ENCODE results near the gene CD81.

Gene CD81

GRCh38 chr11:2402106-2402505, 25.0 kb downstream of the CD81 start:
- H3K36me3 ChIP-seq (replicated peaks) = peaks cover 22% of the 10 kb centered on the region
- H3K4me3 ChIP-seq = no peak overlapping the region
- no peaks in the 10 kb centered on the region for H3K27me3 ChIP-seq (ENCODE audit: low read depth)
- H3K9me3 ChIP-seq = no peaks in the 10 kb centered on the region
- DNase-seq (ENCODE audit: low spot score in 2 of 2) = no peak
- in situ Hi-C loops (cut with MboI; ENCODE audit: low sequenced_read_pairs) = no loop called here
- H3K4me1 ChIP-seq = no peaks in the 10 kb centered on the region

- no peaks in the 10 kb centered on the region for H3K4me1 ChIP-seq
- H3K9me3 ChIP-seq = no peaks in the 10 kb centered on the region
- in situ Hi-C loops (cut with MboI; ENCODE audit: low sequenced_read_pairs) = no loop called here
- DNase-seq (ENCODE audit: low spot score in 2 of 2) = no peak
- H3K4me3 ChIP-seq = no peak overlapping the region
- peaks cover 3% of the 10 kb centered on the region; the same call in 1 of the 2 replicates for H3K27me3 ChIP-seq (ENCODE audit: low read depth)
- H3K36me3 ChIP-seq (replicated peaks) = peaks cover 22% of the 10 kb centered on the region
Measured at GRCh38 chr11:2402890-2403645, 26.0 kb downstream of the CD81 start.

- peaks cover 22% of the 10 kb centered on the region for H3K36me3 ChIP-seq (replicated peaks)
- H3K4me1 ChIP-seq = no peaks in the 10 kb centered on the region
- DNase-seq (ENCODE audit: low spot score in 2 of 2) = no peak
- no peak overlapping the region for H3K4me3 ChIP-seq
- in situ Hi-C loops (cut with MboI; ENCODE audit: low sequenced_read_pairs) = no loop called here
- H3K27me3 ChIP-seq (ENCODE audit: low read depth) = peaks cover 15% of the 10 kb centered on the region
- H3K9me3 ChIP-seq = no peaks in the 10 kb centered on the region
Measured at GRCh38 chr11:2404735-2405196, 27.7 kb downstream of the CD81 start.

GRCh38 chr11:2406451-2406850, 29.3 kb downstream of the CD81 start:
- no peaks in the 10 kb centered on the region for H3K9me3 ChIP-seq
- H3K4me3 ChIP-seq = no peak overlapping the region
- peaks cover 17% of the 10 kb centered on the region for H3K36me3 ChIP-seq (replicated peaks)
- no peaks in the 10 kb centered on the region for H3K4me1 ChIP-seq
- H3K27me3 ChIP-seq (ENCODE audit: low read depth) = peaks cover 24% of the 10 kb centered on the region
- in situ Hi-C loops (cut with MboI; ENCODE audit: low sequenced_read_pairs) = no loop called here
- no peak for DNase-seq (ENCODE audit: low spot score in 2 of 2)

- Histone ChIP-seq H3K4me3 (no peak overlapping the region), H3K9me3 (no peaks in the 10 kb centered on the region), H3K27me3 (ENCODE audit: low read depth) (peaks cover 24% of the 10 kb centered on the region), H3K4me1 (no peaks in the 10 kb centered on the region), H3K36me3 (replicated peaks) (peaks cover 17% of the 10 kb centered on the region)
- in situ Hi-C loops (cut with MboI; ENCODE audit: low sequenced_read_pairs) = no loop called here
- no peak for DNase-seq (ENCODE audit: low spot score in 2 of 2)
Measured at GRCh38 chr11:2406878-2407410, 29.8 kb downstream of the CD81 start.

GRCh38 chr11:2408671-2409070, 31.6 kb downstream of the CD81 start:
- in situ Hi-C loops (cut with MboI; ENCODE audit: low sequenced_read_pairs) = no loop called here

GRCh38 chr11:2409126-2409525, 32.0 kb downstream of the CD81 start:
- H3K36me3 ChIP-seq (replicated peaks) = no peaks in the 10 kb centered on the region
- DNase-seq (ENCODE audit: low spot score in 2 of 2) = no peak
- in situ Hi-C loops (cut with MboI; ENCODE audit: low sequenced_read_pairs) = no loop called here
- H3K4me1 ChIP-seq = no peaks in the 10 kb centered on the region
- H3K27me3 ChIP-seq (ENCODE audit: low read depth) = peaks cover 24% of the 10 kb centered on the region
- H3K4me3 ChIP-seq = no peak overlapping the region
- no peaks in the 10 kb centered on the region for H3K9me3 ChIP-seq

More at GRCh38 chr11:2408671-2409070, 31.6 kb downstream of the CD81 start:
- Histone ChIP-seq H3K27me3 (ENCODE audit: low read depth) (peaks cover 24% of the 10 kb centered on the region), H3K4me3 (no peak overlapping the region), H3K9me3 (no peaks in the 10 kb centered on the region), H3K4me1 (no peaks in the 10 kb centered on the region), H3K36me3 (replicated peaks) (peaks cover under 1% of the 10 kb centered on the region)
- no peak for DNase-seq (ENCODE audit: low spot score in 2 of 2)

- no peaks in the 10 kb centered on the region for H3K4me1 ChIP-seq
- no peaks in the 10 kb centered on the region for H3K36me3 ChIP-seq (replicated peaks)
- no peak for DNase-seq (ENCODE audit: low spot score in 2 of 2)
- in situ Hi-C loops (cut with MboI; ENCODE audit: low sequenced_read_pairs) = no loop called here
- H3K27me3 ChIP-seq (ENCODE audit: low read depth) = peaks cover 24% of the 10 kb centered on the region
- no peaks in the 10 kb centered on the region for H3K9me3 ChIP-seq
- no peak overlapping the region for H3K4me3 ChIP-seq
Measured at GRCh38 chr11:2409611-2410468, 32.7 kb downstream of the CD81 start.

- in situ Hi-C loops (cut with MboI; ENCODE audit: low sequenced_read_pairs) = no loop called here
- Histone ChIP-seq H3K27me3 (ENCODE audit: low read depth) (peaks cover 24% of the 10 kb centered on the region), H3K4me1 (no peaks in the 10 kb centered on the region), H3K36me3 (replicated peaks) (no peaks in the 10 kb centered on the region), H3K4me3 (no peak overlapping the region), H3K9me3 (no peaks in the 10 kb centered on the region)
- no peak for DNase-seq (ENCODE audit: low spot score in 2 of 2)
Measured at GRCh38 chr11:2410616-2411015, 33.5 kb downstream of the CD81 start.

- in situ Hi-C loops (cut with MboI; ENCODE audit: low sequenced_read_pairs) = no loop called here
Measured at GRCh38 chr11:2411446-2412305, 34.6 kb downstream of the CD81 start.

GRCh38 chr11:2412323-2412722, 35.2 kb downstream of the CD81 start:
- no peak overlapping the region for H3K4me3 ChIP-seq
- no peaks in the 10 kb centered on the region for H3K4me1 ChIP-seq
- peaks cover 24% of the 10 kb centered on the region for H3K27me3 ChIP-seq (ENCODE audit: low read depth)
- no peaks in the 10 kb centered on the region for H3K9me3 ChIP-seq
- in situ Hi-C loops (cut with MboI; ENCODE audit: low sequenced_read_pairs) = no loop called here
- DNase-seq (ENCODE audit: low spot score in 2 of 2) = no peak
- H3K36me3 ChIP-seq (replicated peaks) = no peaks in the 10 kb centered on the region

More at GRCh38 chr11:2411446-2412305, 34.6 kb downstream of the CD81 start:
- no peak for DNase-seq (ENCODE audit: low spot score in 2 of 2)
- Histone ChIP-seq H3K4me1 (no peaks in the 10 kb centered on the region), H3K36me3 (replicated peaks) (no peaks in the 10 kb centered on the region), H3K27me3 (ENCODE audit: low read depth) (peaks cover 24% of the 10 kb centered on the region), H3K9me3 (no peaks in the 10 kb centered on the region), H3K4me3 (no peak overlapping the region)

- H3K4me3 ChIP-seq = no peak overlapping the region
- peaks cover 16% of the 10 kb centered on the region for H3K27me3 ChIP-seq (ENCODE audit: low read depth)
- no peaks in the 10 kb centered on the region for H3K4me1 ChIP-seq
- no peaks in the 10 kb centered on the region for H3K36me3 ChIP-seq (replicated peaks)
- in situ Hi-C loops (cut with MboI; ENCODE audit: low sequenced_read_pairs) = no loop called here
- no peak for DNase-seq (ENCODE audit: low spot score in 2 of 2)
- H3K9me3 ChIP-seq = no peaks in the 10 kb centered on the region
Measured at GRCh38 chr11:2413742-2414579, 36.9 kb downstream of the CD81 start.

Data from HAP-1 (cell line).